IMR-90 (cell line): ENCODE measurements around the gene PASD1.

Experiments
- CTCF ChIP-seq: conservative IDR thresholded peaks from 2 replicates; pipeline ENCODE4 v1.5.1; 2012; ENCODE audit warnings: mild to moderate bottlenecking, low read depth, low read length, improper control_type of control experiment
- ELK1 ChIP-seq: fragments of 150-350 bp; IDR thresholded peaks from 2 replicates; pipeline ENCODE4 v1.6.1; 2016; ENCODE audit warnings: low read depth, mild to moderate bottlenecking, low read length, moderate library complexity, borderline replicate concordance
- FOS ChIP-seq: fragments of 150-350 bp; IDR thresholded peaks from 2 replicates; pipeline ENCODE4 v1.6.1; 2016; ENCODE audit warnings: low read depth, low read length
- POLR2A ChIP-seq: IDR thresholded peaks from 2 replicates; pipeline ENCODE4 v1.6.1; 2012; ENCODE audit warnings: mild to moderate bottlenecking, low read depth, low read length
- SMC3 ChIP-seq: fragments of 150-350 bp; IDR thresholded peaks from 2 replicates; pipeline ENCODE4 v1.6.1; 2016; ENCODE audit warnings: low read depth, mild to moderate bottlenecking, antibody characterized with exemption, low read length, moderate library complexity

GRCh38 chrX:151688695-151689094 is 125.2 kb downstream of the PASD1 start:
- TF ChIP-seq CTCF: no peak
- TF ChIP-seq SMC3: no peak
- TF ChIP-seq FOS: no peak
- no peak for TF ChIP-seq POLR2A
- TF ChIP-seq ELK1: no peak
